K562 (cell line): Measurements from ENCODE around the gene JUN. TPM values are rescaled to one million over a fixed set of nuclear protein-coding genes. Genes with fewer than 3 reads are reported as not detected.

Source experiments
- ATAC-seq: fragments of 200-7000 bp; cut with Tn5 transposase; 3 replicates; pipeline ENCODE4 v1.9.1; 2020; ENCODE audit warnings: moderate library complexity
- BruUV-seq: library from RNA; stranded (reverse); fragments of 400-500 nt; replicated peaks from 2 replicates; lab custom pipeline; 2021; lab: Mats Ljungman, UMichigan
- CTCF ChIA-PET: fragments of 300-600 bp; formaldehyde crosslinking; extraction: SDS; loops from one replicate; lab custom pipeline; 2021; ENCODE audit warnings: low intra/inter-chr PET ratio; lab: Yijun Ruan, JAX
- POLR2A ChIA-PET: fragments of 300-600, 350-650 bp; sonication (Branson Sonifier 250); formaldehyde crosslinking; extraction: SDS; loops from one replicate; lab custom pipeline; 2021; ENCODE audit warnings: antibody characterized with exemption, inconsistent platforms; lab: Yijun Ruan, JAX
- DNase-seq, 4 experiments: peaks; one replicate each; pipeline versions ENCODE4 v3.0.0 to v3.0.0-alpha.2; 2011 to 2018; ENCODE audit warnings: low spot score in 3 of 4, mixed read lengths in 3 of 4; ENCODE audit errors: extremely low read depth in 1 of 4
- FAIRE-seq: peaks from 2 replicates; lab custom pipeline; 2011; peaks lifted over from hg19 to GRCh38; lab: Jason Lieb, UNC
- H2AFZ ChIP-seq: 2 replicates; pipeline ENCODE4 v1.6.0; 2011; ENCODE audit warnings: low read depth, low read length, control low read depth, inconsistent platforms
- H3K27ac ChIP-seq: fragments of 200-600 bp; 3 replicates; pipeline ENCODE4 v1.8.0; 2011; ENCODE audit warnings: low read depth, mild to moderate bottlenecking, control low read depth, inconsistent platforms, low read length, moderate library complexity, mixed read lengths; ENCODE audit errors: extremely low read depth
- H3K27me3 ChIP-seq, 2 experiments: fragments of 300-600 bp in 1 of 2; 2 replicates in 1 of 2; 3 replicates in 1 of 2; pipeline versions ENCODE4 v1.6.0 to v1.8.0; 2011; ENCODE audit warnings: inconsistent platforms in 2 of 2, low read length in 2 of 2, mild to moderate bottlenecking in 1 of 2, mixed read lengths in 1 of 2, moderate library complexity in 1 of 2; ENCODE audit not compliant: control insufficient read depth in 2 of 2, insufficient read depth in 2 of 2
- H3K36me3 ChIP-seq: fragments of 300-600 bp; 3 replicates; pipeline ENCODE4 v1.8.0; 2011; ENCODE audit warnings: mild to moderate bottlenecking, low read length, inconsistent platforms; ENCODE audit not compliant: control insufficient read depth, insufficient read depth
- H3K4me1 ChIP-seq, 2 experiments: fragments of 200-600 bp in 1 of 2; replicated peaks in 1 of 2; 2 replicates in 1 of 2; 3 replicates in 1 of 2; pipeline versions ENCODE4 v1.5.1 to v1.8.0; 2011; ENCODE audit warnings: inconsistent platforms in 2 of 2, low read length in 2 of 2, mild to moderate bottlenecking in 1 of 2, mixed read lengths in 1 of 2, moderate library complexity in 1 of 2; ENCODE audit not compliant: control insufficient read depth in 2 of 2, insufficient read depth in 2 of 2
- H3K4me2 ChIP-seq: 2 replicates; pipeline ENCODE4 v1.6.1; 2011; ENCODE audit warnings: low read length, control low read depth, inconsistent platforms, mixed read lengths; ENCODE audit not compliant: insufficient read depth
- H3K4me3 ChIP-seq: fragments of 200-600 bp; sonication (generic), shearing (Covaris generic); 2 replicates; pipeline ENCODE4 v1.5.1; 2016; ENCODE audit warnings: control low read depth, inconsistent platforms
- H3K79me2 ChIP-seq: fragments of 200-600 bp; 3 replicates; pipeline ENCODE4 v1.8.0; 2011; ENCODE audit warnings: low read length, inconsistent platforms; ENCODE audit not compliant: control insufficient read depth, insufficient read depth
- H3K9ac ChIP-seq, 2 experiments: 2 replicates each; pipeline versions ENCODE4 v1.6.0 to v1.6.1; 2011; ENCODE audit warnings: low read depth in 2 of 2, low read length in 2 of 2, control low read depth in 1 of 2, inconsistent platforms in 1 of 2, mild to moderate bottlenecking in 1 of 2, mixed read lengths in 1 of 2; ENCODE audit not compliant: insufficient read depth in 1 of 2
- H3K9me1 ChIP-seq: one replicate; pipeline ENCODE4 v1.6.0; 2011; ENCODE audit warnings: inconsistent platforms, mild to moderate bottlenecking, low read length, moderate library complexity; ENCODE audit not compliant: control insufficient read depth, insufficient read depth
- H3K9me3 ChIP-seq: replicated peaks from 2 replicates; pipeline ENCODE4 v1.5.1; 2011; ENCODE audit warnings: low read depth, low read length, inconsistent platforms; ENCODE audit not compliant: control insufficient read depth, insufficient read depth
- H4K20me1 ChIP-seq: replicated peaks from 2 replicates; pipeline ENCODE4 v1.6.1; 2011; ENCODE audit warnings: low read length, inconsistent platforms, mixed read lengths; ENCODE audit not compliant: control insufficient read depth, insufficient read depth
- ELF1 ChIP-seq: fragments of 200-800 bp; sonication (Bioruptor generic); IDR thresholded peaks from 2 replicates; pipeline ENCODE4 v1.6.1; 2016; ENCODE audit warnings: missing genetic modification characterization, missing compliant biosample characterization
- GTF2F1 ChIP-seq: IDR thresholded peaks from 2 replicates; pipeline ENCODE4 v1.6.1; 2011; ENCODE audit warnings: low read depth, low read length, improper control_type of control experiment
- TAL1 ChIP-seq: fragments of 450-650 bp; IDR thresholded peaks from 2 replicates; pipeline ENCODE4 v1.6.1; 2016; ENCODE audit warnings: mild to moderate bottlenecking
- TBL1XR1 ChIP-seq, 2 experiments: IDR thresholded peaks; 2 replicates each; pipeline ENCODE4 v1.6.1; 2012; ENCODE audit warnings: improper control_type of control experiment in 2 of 2, low read length in 2 of 2, mild to moderate bottlenecking in 1 of 2
- ZFP30 ChIP-seq: fragments of 250-450 bp; sonication (Bioruptor Pico); IDR thresholded peaks from 2 replicates; pipeline ENCODE4 v1.8.0; 2022; ENCODE audit warnings: moderate library complexity, mild to moderate bottlenecking, inconsistent platforms, borderline replicate concordance
- ZKSCAN3 ChIP-seq: fragments of 250-450 bp; sonication (Bioruptor Pico); IDR thresholded peaks from 2 replicates; pipeline ENCODE4 v1.4.0; 2020
- ZNF41 ChIP-seq: fragments of 250-450 bp; sonication (Bioruptor Pico); conservative IDR thresholded peaks from 2 replicates; pipeline ENCODE4 v1.4.0; 2020; ENCODE audit warnings: mild to moderate bottlenecking
- WGBS: fragments of 100-300 bp; shearing (Covaris generic); methylation state at CpG from one replicate; pipeline ENCODE4 v1.1.6; 2016; ENCODE audit warnings: low coverage, mixed read lengths; ENCODE audit not compliant: insufficient coverage; ENCODE audit errors: missing lambda C conversion rate; 5-methylcytosine and 5-hydroxymethylcytosine counted together
- in situ Hi-C: fragments of 300-500 bp; cut with MboI; formaldehyde crosslinking; loops from 4 replicates; pipeline ENCODE4 v1.15.0; 2018; ENCODE audit warnings: inconsistent platforms, mixed read lengths
- intact Hi-C: fragments of 100-400 bp; cut with micrococcal nuclease; formaldehyde crosslinking; loops from 2 replicates; pipeline ENCODE4 v1.14.2; 2022
- polyA plus RNA-seq, 8 experiments: library from polyadenylated mRNA; depleted of rRNA in 4 of 8; stranded (reverse) in 5 of 8; unstranded in 3 of 8; fragments of >200 nt; fragmentation: Nextera tagmentation in 2 of 8; fragmentation: Illumina TruSeq in 1 of 8; extraction: Ambion mirVana in 2 of 8; extraction: Trizol in 1 of 8; gene quantifications; 2 replicates each; pipeline versions ENCODE4 v1.2.1 to v1.2.3, GENCODE V29; 2011 to 2014; ENCODE audit warnings: inconsistent platforms in 1 of 8, missing spikeins in 1 of 8
- total RNA-seq, 7 experiments: library from RNA; depleted of rRNA in 6 of 7; stranded (reverse); fragments of >200 nt in 6 of 7; fragmentation: Illumina TruSeq in 2 of 7; extraction: Trizol in 2 of 7; gene quantifications; 2 replicates each; pipeline versions ENCODE4 v1.2.1 to v1.2.3, GENCODE V29; 2011 to 2021; ENCODE audit warnings: low replicate concordance in 1 of 7
- TF ChIP-seq, protein P1 (sequence below), 2 experiments: fragments of 200-800 bp in 1 of 2; sonication (Bioruptor generic) in 1 of 2; sonication (generic) in 1 of 2; formaldehyde crosslinking in 1 of 2; IDR thresholded peaks in 1 of 2; conservative IDR thresholded peaks in 1 of 2; 2 replicates each; pipeline versions ENCODE4 v1.5.0 to v1.6.1; 2016 to 2020; ENCODE audit warnings: missing compliant biosample characterization in 1 of 2, missing genetic modification characterization in 1 of 2, missing genetic modification reagents in 1 of 2
- TF ChIP-seq, protein P2 (sequence below): fragments of 450-650 bp; IDR thresholded peaks from 2 replicates; pipeline ENCODE4 v1.6.1; 2016; ENCODE audit warnings: low read depth, mild to moderate bottlenecking, moderate library complexity

Gene JUN
- total and polyA plus RNA-seq, 9 of the 15 experiments (the other 6 are each of a cell fraction or from before 2014, with no cell fraction given), result 0.32 to 23.4 (median 4.0) TPM

DNA sequence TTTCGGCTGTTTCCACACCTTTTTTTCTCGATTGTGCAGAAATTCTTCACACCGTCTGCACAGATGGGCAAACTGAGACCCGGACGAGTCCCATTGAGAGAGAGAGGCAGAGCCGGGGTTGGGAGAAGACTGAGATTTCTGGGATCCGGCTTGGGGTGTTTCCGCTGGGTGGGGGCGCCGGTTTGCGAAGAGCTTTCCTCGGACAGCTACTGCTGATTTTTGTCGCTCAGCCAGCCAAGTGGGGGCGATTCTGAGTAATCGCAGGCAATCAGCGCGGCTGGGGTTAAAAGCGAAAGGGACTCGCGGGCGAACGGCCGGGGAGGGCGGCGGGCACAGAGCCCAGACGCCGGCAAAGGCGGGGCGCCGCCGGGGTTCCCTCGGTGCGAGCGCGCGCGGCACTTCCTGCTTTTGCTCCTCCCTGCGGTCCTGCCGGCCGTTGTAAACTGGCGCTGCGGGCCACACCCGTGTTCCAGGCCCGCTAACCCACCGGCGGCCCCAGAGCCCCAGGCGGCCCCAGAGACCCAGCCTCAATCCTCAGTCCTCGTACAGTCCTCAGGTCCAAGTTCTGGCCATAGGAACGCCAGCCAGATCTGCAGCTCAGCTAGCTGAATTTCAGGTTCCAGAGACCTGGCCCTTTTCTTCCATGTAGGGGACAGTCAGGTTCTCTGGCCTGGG, 32.4 kb upstream of the JUN start (continued):
- TF ChIP-seq, protein P1, sequence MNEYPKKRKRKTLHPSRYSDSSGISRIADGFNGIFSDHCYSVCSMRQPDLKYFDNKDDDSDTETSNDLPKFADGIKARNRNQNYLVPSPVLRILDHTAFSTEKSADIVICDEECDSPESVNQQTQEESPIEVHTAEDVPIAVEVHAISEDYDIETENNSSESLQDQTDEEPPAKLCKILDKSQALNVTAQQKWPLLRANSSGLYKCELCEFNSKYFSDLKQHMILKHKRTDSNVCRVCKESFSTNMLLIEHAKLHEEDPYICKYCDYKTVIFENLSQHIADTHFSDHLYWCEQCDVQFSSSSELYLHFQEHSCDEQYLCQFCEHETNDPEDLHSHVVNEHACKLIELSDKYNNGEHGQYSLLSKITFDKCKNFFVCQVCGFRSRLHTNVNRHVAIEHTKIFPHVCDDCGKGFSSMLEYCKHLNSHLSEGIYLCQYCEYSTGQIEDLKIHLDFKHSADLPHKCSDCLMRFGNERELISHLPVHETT (CRISPR knock-in tag; conservative IDR thresholded peaks at IDR 0.05 in 1 of 2, IDR thresholded peaks at IDR 0.05 in 1 of 2), result peak in 1 of 2 experiments; percentile 87; a peak in 1 of 4 replicates
- TF ChIP-seq ZNF41 (CRISPR knock-in tag), result peak; percentile 54; the same call in 1 of the 2 replicates
- TF ChIP-seq ZFP30 (CRISPR knock-in tag), result no peak
- TF ChIP-seq TAL1, result no peak
- TF ChIP-seq ELF1 (tag), result peak; percentile 96
- no peak for TF ChIP-seq ZKSCAN3

DNA sequence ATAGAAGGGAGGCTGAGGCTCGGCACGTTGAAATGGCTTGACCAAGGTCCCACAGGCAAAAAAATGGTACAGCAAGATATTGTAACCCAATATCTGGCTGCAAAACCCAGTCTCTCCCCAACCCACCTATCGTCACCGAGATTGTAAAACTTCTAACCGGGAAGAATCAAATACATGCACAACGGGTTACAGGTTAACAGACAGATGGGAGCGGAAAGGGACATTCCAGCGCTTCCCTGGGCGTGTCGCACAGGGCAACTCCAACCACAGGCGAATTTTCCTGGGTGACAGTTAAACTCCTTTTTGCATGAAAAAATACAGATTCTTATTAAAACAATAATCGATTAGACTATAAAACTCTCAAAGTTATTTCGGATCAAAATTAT, 31.8 kb upstream of the JUN start:
- BruUV-seq, result TSS peak; percentile 65
- ChIA-PET POLR2A (interaction anchor here (0.7 to 1.1 kb wide), 2 partner anchors 8 to 30 kb away, joined by 3 to 5 read pairs; no protein-coding TSS in a partner anchor), CTCF (no interaction called here)
- FAIRE-seq (peak; percentile 65), DNase-seq (peak in 2 of 4 experiments; percentile 27 to 41), ATAC-seq (peak; percentile 33)
- Histone ChIP-seq H3K79me2 (no peaks in the 10 kb centered on the region), H3K4me3 (peak overlapping the region; percentile 47), H3K27me3 (no peaks in the 10 kb centered on the region), H3K9me1 (no peaks in the 10 kb centered on the region), H3K4me2 (peak overlapping the region; percentile 76), H4K20me1 (no peaks in the 10 kb centered on the region), H3K36me3 (no peaks in the 10 kb centered on the region), H3K27ac (peak overlapping the region; percentile 93; the same call in 1 of the 3 replicates), H3K9me3 (no peaks in the 10 kb centered on the region; the same call in 1 of the 2 replicates), H3K4me1 (peaks cover 21 to 27% of the 10 kb centered on the region in 2 experiments), H3K9ac (peak overlapping the region; percentile 89 to 91), H2AFZ (peak overlapping the region; percentile 98)
- intact Hi-C loops, result loop anchor here (1.0 kb wide), 2 partner anchors 31 to 68 kb away; partner anchors contain the start of gene JUN
- in situ Hi-C loops, result no loop called here
- WGBS, result 2% methylated on average over 13 of the region's 13 CpGs
- TF ChIP-seq GTF2F1 (no peak), TBL1XR1 (IDR thresholded peaks at IDR 0.05; ENCODE audit: low read length in 2 of 2) (peak in 1 of 2 experiments; percentile 3; a peak in 1 of 4 replicates)
- TF ChIP-seq, protein P2, sequence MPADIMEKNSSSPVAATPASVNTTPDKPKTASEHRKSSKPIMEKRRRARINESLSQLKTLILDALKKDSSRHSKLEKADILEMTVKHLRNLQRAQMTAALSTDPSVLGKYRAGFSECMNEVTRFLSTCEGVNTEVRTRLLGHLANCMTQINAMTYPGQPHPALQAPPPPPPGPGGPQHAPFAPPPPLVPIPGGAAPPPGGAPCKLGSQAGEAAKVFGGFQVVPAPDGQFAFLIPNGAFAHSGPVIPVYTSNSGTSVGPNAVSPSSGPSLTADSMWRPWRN, result no peak
